Fibroblast of villous mesenchyme (primary cell): Measurements from ENCODE around the gene PRKAG1. TPM values are rescaled to one million over a fixed set of nuclear protein-coding genes. Genes with fewer than 3 reads are reported as not detected.

ENCODE experiments used
- DNase-seq: peaks from one replicate; pipeline ENCODE4 v3.0.0-alpha.2; 2010; ENCODE audit warnings: low read depth
- H3K4me3 ChIP-seq: 2 replicates; pipeline ENCODE4 v1.5.1; 2011; ENCODE audit warnings: low read depth, mild to moderate bottlenecking, low read length
- total RNA-seq: library from RNA; depleted of rRNA; stranded (reverse); fragments of >200 nt; gene quantifications from 2 replicates; pipeline ENCODE4 v1.2.3, GENCODE V29; 2012
- TF ChIP-seq, protein P1 (sequence below): IDR thresholded peaks from 2 replicates; pipeline ENCODE4 v1.5.1; 2012; ENCODE audit warnings: low read depth, mild to moderate bottlenecking, low read length; ENCODE audit not compliant: insufficient read depth

Gene PRKAG1
- total RNA-seq, 1 donor, result 62.2 TPM

DNA sequence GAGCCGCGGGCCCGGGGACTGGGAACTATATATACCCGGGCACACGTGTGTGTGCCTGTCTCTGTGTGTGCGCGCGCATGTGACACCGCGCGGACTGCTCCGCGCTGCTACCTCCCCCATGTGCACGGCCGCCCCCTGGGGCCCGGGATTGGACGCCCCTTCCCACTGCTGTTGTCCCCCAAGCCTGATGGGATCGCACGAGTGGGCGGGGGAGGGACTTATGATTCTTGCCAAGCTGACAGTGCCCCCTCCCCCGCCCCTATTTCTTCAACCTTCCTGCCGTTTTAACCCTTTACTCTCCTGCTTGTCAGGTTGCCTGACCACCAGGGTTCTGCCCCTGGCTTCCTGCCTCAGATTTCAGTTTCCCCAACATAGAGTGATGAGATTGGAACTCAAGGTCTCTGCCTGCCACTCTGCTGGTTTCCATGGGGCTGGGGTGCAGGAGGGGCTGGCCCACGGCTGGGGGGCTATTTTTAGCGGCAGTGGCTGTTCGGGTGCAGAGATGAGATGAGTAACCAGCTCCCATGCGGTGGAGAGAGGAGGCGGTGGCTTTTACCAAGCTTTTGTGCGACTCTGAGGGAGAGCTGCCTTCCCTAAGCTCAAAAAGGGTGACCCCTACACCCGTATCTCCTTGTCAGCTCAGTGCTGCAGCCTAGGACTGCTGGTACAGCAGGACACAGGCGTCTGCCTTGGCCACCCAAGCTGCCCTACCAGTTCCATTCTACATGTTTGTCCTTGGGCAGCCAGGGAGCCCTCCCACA is 19.0 kb downstream of the PRKAG1 start, which contains the start of gene DDN:
Gene DDN, minus strand, starts transcription at position 5 of the 761 bp plus-strand sequence. CDS start 88 bp downstream, outside the sequence.
- TF ChIP-seq, protein P1, sequence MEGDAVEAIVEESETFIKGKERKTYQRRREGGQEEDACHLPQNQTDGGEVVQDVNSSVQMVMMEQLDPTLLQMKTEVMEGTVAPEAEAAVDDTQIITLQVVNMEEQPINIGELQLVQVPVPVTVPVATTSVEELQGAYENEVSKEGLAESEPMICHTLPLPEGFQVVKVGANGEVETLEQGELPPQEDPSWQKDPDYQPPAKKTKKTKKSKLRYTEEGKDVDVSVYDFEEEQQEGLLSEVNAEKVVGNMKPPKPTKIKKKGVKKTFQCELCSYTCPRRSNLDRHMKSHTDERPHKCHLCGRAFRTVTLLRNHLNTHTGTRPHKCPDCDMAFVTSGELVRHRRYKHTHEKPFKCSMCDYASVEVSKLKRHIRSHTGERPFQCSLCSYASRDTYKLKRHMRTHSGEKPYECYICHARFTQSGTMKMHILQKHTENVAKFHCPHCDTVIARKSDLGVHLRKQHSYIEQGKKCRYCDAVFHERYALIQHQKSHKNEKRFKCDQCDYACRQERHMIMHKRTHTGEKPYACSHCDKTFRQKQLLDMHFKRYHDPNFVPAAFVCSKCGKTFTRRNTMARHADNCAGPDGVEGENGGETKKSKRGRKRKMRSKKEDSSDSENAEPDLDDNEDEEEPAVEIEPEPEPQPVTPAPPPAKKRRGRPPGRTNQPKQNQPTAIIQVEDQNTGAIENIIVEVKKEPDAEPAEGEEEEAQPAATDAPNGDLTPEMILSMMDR, result no peak
- no peak for DNase-seq
- peak within 1 kb of the TSS; percentile 49 for H3K4me3 ChIP-seq

DNA sequence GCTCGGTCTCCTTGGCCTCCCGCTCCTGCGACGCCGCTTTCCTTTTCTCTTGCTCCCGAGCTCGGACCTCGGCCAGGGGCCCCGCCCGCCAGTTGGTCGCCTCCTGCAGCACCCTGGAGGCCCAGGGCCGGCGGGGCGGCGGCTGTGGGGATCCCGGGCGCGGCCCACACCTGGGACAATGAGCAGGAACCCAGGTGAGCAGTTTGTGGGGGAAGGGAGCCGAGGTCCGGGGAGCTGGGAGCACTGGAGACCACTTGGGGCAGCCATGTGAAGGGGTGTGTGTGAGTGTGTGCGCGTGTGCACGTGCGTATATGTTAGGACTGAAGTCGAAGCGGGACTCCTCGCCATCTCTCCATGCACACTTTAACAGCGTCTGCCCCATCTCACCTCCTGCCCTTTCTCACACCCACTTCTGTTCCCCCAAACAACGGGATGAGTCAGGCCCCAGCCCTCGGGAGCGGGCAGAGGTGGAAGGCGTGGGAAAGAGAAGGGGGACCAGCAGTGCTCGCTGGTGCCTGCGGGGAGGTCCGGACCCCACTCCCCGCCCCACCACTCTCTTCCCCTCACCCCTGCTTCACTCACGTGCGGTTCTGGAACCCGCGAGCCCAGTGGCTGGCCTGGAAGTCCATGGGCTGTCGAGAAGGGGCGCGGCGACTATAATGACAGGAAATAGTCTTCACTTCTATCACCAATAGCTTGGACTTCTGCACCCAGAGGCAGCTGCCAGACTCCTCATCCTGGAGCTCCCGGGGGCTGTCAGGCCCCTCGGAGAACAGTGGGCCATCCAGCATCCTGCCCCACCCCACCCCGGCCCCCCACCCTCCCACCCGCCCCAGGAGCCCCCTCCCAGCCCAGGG is 19.9 kb downstream of the PRKAG1 start:
- no peak for DNase-seq
- peak overlapping the region; percentile 49 for H3K4me3 ChIP-seq
- TF ChIP-seq, protein P1, result no peak

DNA sequence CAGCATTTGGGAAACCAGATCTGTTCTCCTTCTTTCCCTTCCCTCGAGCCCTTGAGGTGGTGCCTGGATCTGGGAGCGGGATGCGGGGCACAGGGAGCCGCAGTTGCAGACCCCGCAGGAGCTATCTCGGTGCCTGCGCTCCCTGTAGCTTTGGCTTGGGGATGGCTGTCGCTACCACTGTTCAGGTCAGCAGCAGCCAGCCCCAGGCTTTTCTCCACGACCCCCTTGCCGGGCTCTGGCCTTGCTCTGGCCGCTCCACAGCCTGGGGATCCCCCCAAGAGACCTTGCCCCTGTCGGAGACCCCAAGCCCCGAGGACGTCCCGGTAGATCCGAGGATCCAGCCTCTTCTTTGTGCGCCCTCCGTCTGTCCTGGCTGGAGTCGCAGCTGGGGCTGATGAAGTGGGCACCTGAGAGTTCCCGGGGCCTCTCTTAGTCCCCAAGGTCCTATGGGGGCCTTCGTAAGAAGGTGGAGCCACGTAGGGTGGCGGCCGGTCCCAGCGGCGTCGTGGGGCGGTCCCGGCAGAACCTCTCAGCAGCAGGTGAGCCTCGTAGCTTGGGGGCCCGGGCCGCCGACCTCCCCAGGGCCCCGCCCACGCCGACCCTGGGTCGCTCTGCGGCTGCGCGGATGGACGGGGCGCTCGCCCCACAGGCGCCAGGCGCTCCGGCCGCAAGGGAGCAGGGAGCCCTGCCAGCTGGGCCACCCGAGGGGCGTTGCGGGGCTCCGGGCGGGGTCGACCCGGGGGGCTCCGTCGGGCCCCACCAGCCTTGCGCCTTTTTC is 20.7 kb downstream of the PRKAG1 start:
- peak overlapping the region; percentile 49 for H3K4me3 ChIP-seq
- no peak for DNase-seq
- TF ChIP-seq, protein P1, result no peak

DNA sequence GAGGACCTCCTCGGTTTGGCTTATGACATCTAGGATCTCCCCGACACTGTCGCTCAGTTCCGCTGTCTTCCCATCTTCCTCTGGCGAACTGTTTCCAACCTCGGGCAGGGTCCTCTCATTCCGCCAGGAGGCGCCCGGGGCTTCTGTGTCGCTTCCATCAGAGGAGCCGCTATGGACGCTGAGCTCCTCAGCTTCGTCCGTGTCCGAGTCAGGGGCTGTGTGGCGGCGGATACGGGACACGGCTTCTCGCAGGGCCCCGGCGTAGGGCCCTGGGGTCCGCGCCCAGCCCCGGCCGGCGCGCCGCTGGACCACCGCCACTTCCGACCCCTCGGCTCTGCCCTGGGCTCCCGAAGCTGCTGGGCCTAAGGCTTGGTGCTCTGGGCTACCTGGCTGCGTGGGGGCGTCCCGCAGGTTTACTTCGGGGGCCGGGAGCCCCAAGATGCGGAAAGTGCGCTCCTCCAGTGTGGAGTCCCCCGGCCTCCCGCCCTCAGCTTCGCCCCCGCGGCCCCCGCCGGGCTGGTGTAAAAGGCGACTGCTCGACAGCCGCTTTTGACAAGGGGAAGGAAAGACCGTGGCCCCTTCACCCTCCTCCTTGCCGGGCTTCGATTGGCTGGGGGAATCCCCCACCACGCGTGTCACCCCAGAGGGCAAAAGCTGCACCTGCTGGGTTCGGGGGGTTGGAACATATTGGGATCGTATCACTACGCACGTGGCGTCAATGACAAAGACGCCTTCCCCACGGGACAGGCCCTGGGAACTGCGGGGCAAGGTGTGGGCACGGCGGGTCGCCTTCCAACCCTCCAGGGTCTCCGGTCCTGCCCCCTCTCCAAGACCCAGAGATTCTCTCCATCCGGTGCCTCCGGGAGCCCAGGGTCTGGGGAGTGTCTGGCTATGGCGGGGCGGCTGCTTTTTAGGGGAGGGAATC is 21.5 kb downstream of the PRKAG1 start:
- DNase-seq, result peak; percentile 71
- H3K4me3 ChIP-seq, result peak overlapping the region; percentile 37
- TF ChIP-seq, protein P1, result peak; percentile 94

DNA sequence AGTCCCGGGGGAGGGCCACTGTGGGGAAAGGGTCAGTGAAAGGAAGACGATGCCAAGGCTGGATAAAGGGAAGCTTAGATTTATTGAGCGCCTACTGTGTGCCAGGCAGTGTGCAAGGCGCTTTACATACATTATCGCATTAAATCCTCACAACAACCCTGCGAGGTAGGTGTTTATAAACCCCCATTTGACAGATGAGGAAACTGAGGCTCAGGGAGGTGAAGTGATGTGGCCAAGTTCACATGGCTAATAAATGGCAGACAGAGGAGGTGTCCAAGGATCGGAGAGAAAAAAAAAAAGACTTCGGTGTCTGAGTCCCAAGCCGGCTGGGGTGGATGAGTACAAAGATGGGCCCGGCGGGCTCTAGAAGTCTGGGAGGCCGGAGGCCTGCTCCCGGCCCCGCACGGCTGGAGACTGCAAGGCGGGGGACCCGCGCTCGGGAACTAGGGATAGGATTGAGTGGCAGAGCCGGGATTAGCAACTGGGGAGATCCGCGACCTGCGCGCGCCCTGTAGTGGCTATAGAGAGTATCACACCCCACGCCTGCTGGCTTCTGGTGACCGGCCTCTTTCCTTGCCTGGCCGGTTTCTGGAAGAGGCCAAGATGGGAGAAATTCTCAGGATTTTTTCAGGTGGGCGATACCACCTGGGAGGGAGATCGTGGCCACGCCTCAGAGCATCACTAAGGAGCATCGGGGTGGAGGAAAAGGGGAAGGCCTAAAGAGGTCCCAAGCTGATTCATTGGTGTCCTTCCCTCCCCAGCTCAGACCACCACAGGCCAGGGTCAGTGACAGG is 23.3 kb downstream of the PRKAG1 start:
- peak; percentile 76 for DNase-seq
- peak overlapping the region; percentile 44 for H3K4me3 ChIP-seq
- TF ChIP-seq, protein P1, result peak; percentile 81
